H1 (cell line): ENCODE measurements around the gene MACF1.

ENCODE experiments used
- CBX8 ChIP-seq: fragments of 300-800, 300-1000 bp; sonication (generic); IDR thresholded peaks from 2 replicates; pipeline ENCODE4 v1.7.1; 2016; ENCODE audit warnings: low read depth, low read length, borderline replicate concordance
- JUND ChIP-seq: IDR thresholded peaks from 2 replicates; pipeline ENCODE4 v1.6.1; 2011; ENCODE audit warnings: mild to moderate bottlenecking, improper control_type of control experiment, low read length
- POLR2A ChIP-seq, 2 experiments: IDR thresholded peaks; 1 replicate in 1 of 2; 2 replicates in 1 of 2; pipeline ENCODE4 v1.6.1; 2011; ENCODE audit warnings: low read depth in 2 of 2, low read length in 2 of 2, mild to moderate bottlenecking in 2 of 2; ENCODE audit errors: control extremely low read depth in 1 of 2
- TF ChIP-seq, protein P1 (sequence below), 3 experiments: IDR thresholded peaks; 1 replicate in 2 of 3; 2 replicates in 1 of 3; pipeline versions ENCODE4 v1.5.1 to v1.6.1; 2011; ENCODE audit warnings: low read length in 3 of 3, mild to moderate bottlenecking in 3 of 3, inconsistent platforms in 2 of 3, low read depth in 1 of 3, moderate library complexity in 1 of 3; ENCODE audit not compliant: insufficient read depth in 1 of 3; ENCODE audit errors: control extremely low read depth in 1 of 3

- TF ChIP-seq POLR2A (IDR thresholded peaks at IDR 0.05; ENCODE audit: control extremely low read depth in 1 of 2, low read depth in 2 of 2, low read length in 2 of 2) (no peak), JUND (no peak), CBX8 (no peak)
- TF ChIP-seq, protein P1, sequence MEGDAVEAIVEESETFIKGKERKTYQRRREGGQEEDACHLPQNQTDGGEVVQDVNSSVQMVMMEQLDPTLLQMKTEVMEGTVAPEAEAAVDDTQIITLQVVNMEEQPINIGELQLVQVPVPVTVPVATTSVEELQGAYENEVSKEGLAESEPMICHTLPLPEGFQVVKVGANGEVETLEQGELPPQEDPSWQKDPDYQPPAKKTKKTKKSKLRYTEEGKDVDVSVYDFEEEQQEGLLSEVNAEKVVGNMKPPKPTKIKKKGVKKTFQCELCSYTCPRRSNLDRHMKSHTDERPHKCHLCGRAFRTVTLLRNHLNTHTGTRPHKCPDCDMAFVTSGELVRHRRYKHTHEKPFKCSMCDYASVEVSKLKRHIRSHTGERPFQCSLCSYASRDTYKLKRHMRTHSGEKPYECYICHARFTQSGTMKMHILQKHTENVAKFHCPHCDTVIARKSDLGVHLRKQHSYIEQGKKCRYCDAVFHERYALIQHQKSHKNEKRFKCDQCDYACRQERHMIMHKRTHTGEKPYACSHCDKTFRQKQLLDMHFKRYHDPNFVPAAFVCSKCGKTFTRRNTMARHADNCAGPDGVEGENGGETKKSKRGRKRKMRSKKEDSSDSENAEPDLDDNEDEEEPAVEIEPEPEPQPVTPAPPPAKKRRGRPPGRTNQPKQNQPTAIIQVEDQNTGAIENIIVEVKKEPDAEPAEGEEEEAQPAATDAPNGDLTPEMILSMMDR (IDR thresholded peaks at IDR 0.05; ENCODE audit: control extremely low read depth in 1 of 3, insufficient read depth in 1 of 3, low read depth in 1 of 3, low read length in 3 of 3), result no peak
Measured at GRCh38 chr1:39292401-39292800, 87.9 kb downstream of the MACF1 start.
